Esophagus muscularis mucosa (tissue), 4 donors: ENCODE results near the gene SAMD5.

Experiments used
- EP300 ChIP-seq: sonication (generic); formaldehyde crosslinking; IDR thresholded peaks from one replicate; pipeline ENCODE4 v1.6.1; 2017; ENCODE audit warnings: antibody characterized with exemption
- POLR2A ChIP-seq: fragments of 450-650 bp; IDR thresholded peaks from one replicate; pipeline ENCODE4 v1.6.1; 2017; ENCODE audit warnings: antibody characterized with exemption, moderate library complexity, mild to moderate bottlenecking, low read depth
- POLR2AphosphoS5 ChIP-seq, 2 donors: sonication (generic); formaldehyde crosslinking; IDR thresholded peaks; one replicate each; pipeline ENCODE4 v1.6.1; 2017; ENCODE audit warnings: antibody characterized with exemption in 2 of 2
- TF ChIP-seq, protein P1 (sequence below), 3 experiments: fragments of 200-600 bp in 2 of 3; fragments of 450-650 bp in 1 of 3; sonication (generic) in 2 of 3; IDR thresholded peaks; one replicate each; pipeline ENCODE4 v1.5.1; 2017 to 2019; ENCODE audit warnings: antibody characterized with exemption in 3 of 3, mild to moderate bottlenecking in 2 of 3, moderate library complexity in 1 of 3

DNA sequence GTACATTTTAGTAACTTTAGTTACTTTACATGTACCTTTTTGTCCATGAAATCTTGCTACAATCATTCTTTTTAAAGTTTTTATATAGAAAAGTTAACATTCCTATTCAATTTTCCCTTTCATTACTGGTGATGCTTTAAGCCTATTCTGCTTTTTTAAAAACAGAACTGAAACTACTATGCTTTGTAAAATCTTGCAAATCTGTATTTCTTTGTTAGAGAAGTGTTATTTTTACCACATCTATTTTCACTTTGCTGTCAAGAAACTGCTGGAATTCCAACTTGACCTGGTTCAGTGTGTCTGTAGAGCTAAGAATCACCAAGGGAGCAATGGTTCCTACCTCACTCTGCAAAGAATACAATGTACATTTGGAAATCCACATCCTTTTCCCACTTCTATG, 21.8 kb upstream of the SAMD5 start:
- TF ChIP-seq, protein P1, sequence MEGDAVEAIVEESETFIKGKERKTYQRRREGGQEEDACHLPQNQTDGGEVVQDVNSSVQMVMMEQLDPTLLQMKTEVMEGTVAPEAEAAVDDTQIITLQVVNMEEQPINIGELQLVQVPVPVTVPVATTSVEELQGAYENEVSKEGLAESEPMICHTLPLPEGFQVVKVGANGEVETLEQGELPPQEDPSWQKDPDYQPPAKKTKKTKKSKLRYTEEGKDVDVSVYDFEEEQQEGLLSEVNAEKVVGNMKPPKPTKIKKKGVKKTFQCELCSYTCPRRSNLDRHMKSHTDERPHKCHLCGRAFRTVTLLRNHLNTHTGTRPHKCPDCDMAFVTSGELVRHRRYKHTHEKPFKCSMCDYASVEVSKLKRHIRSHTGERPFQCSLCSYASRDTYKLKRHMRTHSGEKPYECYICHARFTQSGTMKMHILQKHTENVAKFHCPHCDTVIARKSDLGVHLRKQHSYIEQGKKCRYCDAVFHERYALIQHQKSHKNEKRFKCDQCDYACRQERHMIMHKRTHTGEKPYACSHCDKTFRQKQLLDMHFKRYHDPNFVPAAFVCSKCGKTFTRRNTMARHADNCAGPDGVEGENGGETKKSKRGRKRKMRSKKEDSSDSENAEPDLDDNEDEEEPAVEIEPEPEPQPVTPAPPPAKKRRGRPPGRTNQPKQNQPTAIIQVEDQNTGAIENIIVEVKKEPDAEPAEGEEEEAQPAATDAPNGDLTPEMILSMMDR (IDR thresholded peaks at IDR 0.05), result no peak
- TF ChIP-seq POLR2A (no peak), EP300 (no peak), POLR2AphosphoS5 (IDR thresholded peaks at IDR 0.05) (no peak)
